Forelimb muscle (tissue), 1 donor: ENCODE results near the gene C6orf47. TPM values are rescaled to one million over a fixed set of nuclear protein-coding genes. Genes with fewer than 3 reads are reported as not detected.

ENCODE experiments used
- DNase-seq: peaks from one replicate; pipeline ENCODE4 v3.0.0-alpha.2; 2013; ENCODE audit warnings: low read depth
- polyA plus RNA-seq: library from polyadenylated mRNA; unstranded; fragments of 120-200 nt; gene quantifications from one replicate; pipeline ENCODE4 v1.2.1, GENCODE V29; 2013; ENCODE audit not compliant: insufficient read length

C6orf47 gene
- polyA plus RNA-seq, 1 donor, result 12.1 TPM

- DNase-seq, result no peak
Measured at GRCh38 chr6:31636698-31637596, 23.6 kb downstream of the C6orf47 start.

GRCh38 chr6:31634969-31635575 lies 25.5 kb downstream of the C6orf47 start:
- DNase-seq, result no peak

DNA sequence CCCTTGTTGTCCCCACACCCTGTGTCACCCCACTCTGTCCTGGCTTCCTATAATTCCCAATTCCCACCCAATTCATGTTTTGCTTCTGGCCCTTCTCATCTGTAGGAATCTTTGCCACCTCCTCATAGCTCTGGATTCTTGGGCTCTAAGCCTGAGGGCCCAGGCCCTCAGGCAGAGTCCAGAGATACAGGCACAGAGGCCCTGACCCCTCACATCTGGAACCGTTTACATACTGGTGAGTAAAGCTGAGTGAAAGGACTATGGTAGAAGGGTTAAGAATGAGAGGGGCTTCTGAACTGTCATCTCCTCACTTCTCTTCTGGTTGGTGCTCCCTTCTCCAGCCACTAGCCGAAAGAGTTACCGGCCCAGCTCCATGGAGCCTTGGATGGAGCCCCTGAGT lies 26.4 kb downstream of the C6orf47 start:
- DNase-seq, result no peak

DNA sequence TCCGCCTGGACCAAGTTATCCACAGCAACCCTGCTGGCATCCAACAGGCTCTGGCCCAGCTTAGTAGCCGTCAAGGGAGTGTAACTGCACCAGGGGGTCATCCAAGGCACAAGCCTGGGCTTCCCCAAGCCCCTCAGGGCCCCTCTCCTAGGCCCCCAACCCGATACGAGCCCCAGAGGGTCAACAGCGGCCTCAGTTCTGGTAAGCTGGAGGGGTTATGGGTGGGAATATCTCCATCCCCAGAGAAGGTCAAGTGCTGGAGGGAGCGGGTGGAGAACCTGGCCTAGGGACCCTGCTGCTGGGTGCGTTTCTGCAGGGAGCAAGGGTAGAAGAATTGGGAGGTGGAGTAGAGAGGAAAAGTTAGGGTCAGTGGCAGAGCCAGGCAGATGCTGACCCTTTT lies 27.1 kb downstream of the C6orf47 start:
- DNase-seq, result no peak

- DNase-seq, result no peak
Measured at GRCh38 chr6:31632279-31632946, 28.2 kb downstream of the C6orf47 start.

GRCh38 chr6:31631681-31632278 lies 28.8 kb downstream of the C6orf47 start:
- DNase-seq, result no peak

- DNase-seq, result no peak
Measured at GRCh38 chr6:31631209-31631608, 29.4 kb downstream of the C6orf47 start.

DNA sequence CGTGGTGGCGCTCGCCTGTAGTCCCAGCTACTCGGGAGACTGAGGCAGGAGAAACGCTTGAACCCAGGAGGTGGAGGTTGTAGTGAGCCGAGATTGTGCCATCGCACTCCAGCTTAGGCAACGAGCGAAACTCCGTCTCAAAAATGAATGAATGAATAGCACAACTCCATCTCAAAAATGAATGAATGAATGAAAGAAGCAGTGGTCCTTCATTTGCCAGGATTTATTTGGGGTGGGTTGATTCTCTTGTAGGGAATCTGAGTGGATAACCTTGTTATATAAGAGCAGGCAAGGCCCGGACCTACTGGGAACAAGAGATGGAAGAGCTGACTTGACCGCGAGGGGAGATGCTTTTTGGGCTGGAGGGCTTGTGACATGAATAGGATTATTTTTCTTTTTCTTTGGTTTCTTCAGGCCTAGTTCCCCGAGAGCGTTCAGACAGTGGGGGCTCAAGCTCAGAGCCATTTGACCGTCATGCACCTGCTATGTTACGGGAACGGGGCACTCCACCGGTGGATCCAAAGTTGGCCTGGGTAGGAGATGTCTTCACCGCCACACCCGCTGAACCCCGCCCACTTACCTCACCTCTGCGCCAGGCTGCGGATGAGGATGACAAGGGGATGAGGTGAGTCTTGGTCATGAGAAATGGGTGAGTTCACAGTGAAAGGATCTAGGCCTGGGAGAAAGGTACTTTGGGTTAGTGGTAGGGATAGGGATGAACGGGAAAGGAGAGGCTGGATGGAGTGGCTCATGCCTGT lies 30.2 kb downstream of the C6orf47 start:
- no peak for DNase-seq

DNA sequence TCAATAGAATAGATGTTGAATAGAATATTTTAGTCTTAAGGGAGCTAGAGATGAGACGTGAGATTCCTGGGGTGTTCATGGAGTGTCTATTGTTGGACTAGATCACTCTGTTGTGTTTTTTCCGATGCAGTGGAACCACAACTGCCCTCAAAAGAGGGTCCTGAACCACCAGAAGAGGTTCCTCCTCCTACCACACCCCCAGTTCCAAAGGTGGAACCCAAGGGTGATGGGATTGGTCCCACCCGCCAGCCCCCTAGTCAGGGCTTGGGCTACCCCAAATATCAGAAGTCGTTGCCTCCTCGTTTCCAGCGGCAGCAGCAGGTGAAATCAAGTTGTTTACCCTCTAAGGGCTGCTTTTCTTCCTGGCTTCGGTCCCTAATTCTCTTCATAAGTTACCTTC lies 31.6 kb downstream of the C6orf47 start:
- no peak for DNase-seq

GRCh38 chr6:31627690-31628287 lies 32.8 kb downstream of the C6orf47 start:
- no peak for DNase-seq

GRCh38 chr6:31626952-31627351 lies 33.6 kb downstream of the C6orf47 start:
- DNase-seq, result no peak

GRCh38 chr6:31624070-31624469 lies 36.5 kb downstream of the C6orf47 start:
- DNase-seq, result no peak

DNA sequence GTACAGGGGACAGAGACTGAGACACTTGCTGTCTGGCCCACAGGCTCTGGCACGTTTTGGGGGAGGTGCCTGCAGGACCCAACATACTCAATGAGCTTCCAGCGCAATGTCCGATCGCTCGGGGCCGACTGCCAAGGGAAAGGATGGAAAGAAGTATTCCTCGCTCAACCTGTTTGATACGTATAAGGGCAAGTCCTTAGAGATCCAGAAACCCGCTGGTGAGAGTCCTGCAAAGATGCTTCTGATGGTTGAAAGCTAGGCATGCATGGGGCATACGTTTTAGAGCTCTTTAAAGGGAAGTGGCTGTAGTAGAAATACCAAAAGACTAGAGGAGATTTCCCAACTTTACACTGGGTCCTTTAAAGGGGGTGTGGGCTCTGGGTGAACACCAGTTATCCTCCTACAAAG lies 37.9 kb downstream of the C6orf47 start:
- DNase-seq, result no peak

GRCh38 chr6:31621991-31622390 lies 38.6 kb downstream of the C6orf47 start:
- no peak for DNase-seq

DNA sequence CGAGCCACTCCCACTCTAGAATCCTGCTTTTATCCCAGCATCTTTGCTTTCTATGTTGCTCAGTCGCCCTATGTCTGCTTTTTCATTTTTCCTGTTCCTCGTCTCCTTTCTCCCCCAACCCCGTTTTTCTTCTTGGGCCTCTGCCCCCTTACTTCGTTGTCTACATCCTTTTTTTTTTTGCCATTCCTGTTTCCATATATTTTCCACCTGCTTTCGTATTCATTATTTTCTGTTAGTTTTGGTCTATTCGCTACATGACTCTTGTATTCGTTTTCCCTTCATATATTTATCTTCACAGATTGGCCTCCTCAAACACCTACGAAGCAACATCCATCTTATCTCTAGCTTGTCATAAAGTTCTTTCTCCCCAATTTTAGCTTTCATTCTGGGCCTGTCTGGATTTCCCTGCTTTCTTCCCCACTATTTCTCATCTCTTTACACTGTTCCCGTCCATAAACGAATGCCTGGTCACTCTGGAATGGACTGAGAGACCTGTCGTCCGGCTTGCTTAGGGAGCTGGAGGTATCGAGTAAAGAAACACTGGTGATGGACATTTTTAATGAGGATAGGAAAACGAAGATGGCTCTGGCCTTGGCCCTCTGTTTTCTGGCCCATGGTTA lies 39.1 kb downstream of the C6orf47 start:
- DNase-seq, result no peak

- no peak for DNase-seq
Measured at GRCh38 chr6:31620586-31621319, 39.8 kb downstream of the C6orf47 start, which contains the start of gene PRRC2A. Gene PRRC2A, plus strand, starts transcription at chr6:31620715. Its CDS starts 2,075 bp downstream, at chr6:31622790.

- peak; percentile 96 for DNase-seq
Measured at GRCh38 chr6:31619805-31620585, 40.6 kb downstream of the C6orf47 start.

GRCh38 chr6:31617010-31617409 lies 43.6 kb downstream of the C6orf47 start:
- no peak for DNase-seq

DNA sequence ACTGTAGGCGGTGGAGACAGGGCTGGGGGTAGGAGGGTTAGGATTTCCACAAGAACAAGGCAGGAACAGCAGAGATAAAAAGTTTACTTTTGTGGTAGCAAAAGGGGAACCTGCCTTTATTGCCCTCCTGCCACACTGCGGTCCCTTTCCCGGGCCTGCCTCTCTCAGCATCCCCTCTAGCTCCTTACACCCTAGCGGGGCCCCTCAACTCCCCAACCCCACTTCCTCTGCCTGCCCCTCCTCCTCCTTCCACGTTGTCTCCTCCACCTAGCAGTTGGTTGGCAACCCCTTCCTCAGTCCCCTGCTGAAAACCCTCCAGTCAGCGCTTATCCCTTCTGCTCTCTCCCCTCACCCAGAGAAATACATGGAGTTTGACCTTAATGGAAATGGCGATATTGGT lies 44.8 kb downstream of the C6orf47 start:
- DNase-seq, result no peak
